ENCODE measurements around the gene SERPINA4. TPM values are rescaled to one million over a fixed set of nuclear protein-coding genes. Genes with fewer than 3 reads are reported as not detected.

The SERPINA4 gene
- total RNA-seq, 1 experiment from 2014 or later: not detected

DNA sequence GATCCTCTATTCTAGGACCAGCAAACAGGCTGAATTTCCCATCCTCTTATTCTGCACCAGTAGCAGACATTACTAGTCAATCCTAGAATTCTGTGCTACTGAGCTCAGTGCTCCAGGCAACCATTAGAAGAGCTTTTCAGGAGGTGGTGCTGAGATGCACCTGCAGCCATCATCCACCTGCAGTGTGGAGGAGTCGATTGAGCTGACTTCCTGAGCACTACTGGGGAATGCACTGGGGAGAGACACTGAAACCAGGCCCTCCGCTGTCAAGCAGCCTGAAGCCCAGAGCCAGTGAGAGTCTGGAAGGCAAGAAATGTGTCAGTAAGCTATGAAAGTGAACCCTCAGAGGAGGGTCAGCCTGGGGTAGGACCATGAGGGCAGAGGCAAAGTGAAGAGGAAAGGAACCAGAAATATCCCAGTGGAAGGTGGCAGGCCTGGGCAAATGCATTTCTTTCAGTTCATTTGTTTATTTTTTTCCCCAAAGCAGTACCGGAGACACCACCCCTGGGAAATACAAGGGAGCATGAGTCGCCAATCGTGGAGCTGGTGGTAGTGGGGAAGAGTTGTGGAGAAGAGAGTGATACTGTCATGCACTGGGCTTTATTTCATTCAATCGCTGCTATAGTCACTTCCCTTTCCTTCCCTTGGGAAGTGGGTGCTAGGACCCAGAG lies 23.0 kb upstream of the SERPINA4 start:
- TF ChIP-seq, protein P1, sequence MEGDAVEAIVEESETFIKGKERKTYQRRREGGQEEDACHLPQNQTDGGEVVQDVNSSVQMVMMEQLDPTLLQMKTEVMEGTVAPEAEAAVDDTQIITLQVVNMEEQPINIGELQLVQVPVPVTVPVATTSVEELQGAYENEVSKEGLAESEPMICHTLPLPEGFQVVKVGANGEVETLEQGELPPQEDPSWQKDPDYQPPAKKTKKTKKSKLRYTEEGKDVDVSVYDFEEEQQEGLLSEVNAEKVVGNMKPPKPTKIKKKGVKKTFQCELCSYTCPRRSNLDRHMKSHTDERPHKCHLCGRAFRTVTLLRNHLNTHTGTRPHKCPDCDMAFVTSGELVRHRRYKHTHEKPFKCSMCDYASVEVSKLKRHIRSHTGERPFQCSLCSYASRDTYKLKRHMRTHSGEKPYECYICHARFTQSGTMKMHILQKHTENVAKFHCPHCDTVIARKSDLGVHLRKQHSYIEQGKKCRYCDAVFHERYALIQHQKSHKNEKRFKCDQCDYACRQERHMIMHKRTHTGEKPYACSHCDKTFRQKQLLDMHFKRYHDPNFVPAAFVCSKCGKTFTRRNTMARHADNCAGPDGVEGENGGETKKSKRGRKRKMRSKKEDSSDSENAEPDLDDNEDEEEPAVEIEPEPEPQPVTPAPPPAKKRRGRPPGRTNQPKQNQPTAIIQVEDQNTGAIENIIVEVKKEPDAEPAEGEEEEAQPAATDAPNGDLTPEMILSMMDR (conservative IDR thresholded peaks at IDR 0.05): no peak

More for the DNA sequence above, 23.0 kb upstream of the SERPINA4 start:
- Histone ChIP-seq H3K4me1 (ENCODE audit: insufficient read depth, low read length) (no peaks in the 10 kb centered on the region), H2AFZ (ENCODE audit: low read length) (no peak overlapping the region), H3K27me3 (ENCODE audit: insufficient read depth, low read length) (no peaks in the 10 kb centered on the region), H2AK5ac (ENCODE audit: insufficient read length, low read length) (no peak overlapping the region), H2BK12ac (ENCODE audit: insufficient read length, low read depth, low read length) (no peak overlapping the region), H3K4ac (ENCODE audit: low read depth, low read length) (no peak overlapping the region), H3K79me1 (ENCODE audit: insufficient read depth, low read depth, low read length, poor library complexity, severe bottlenecking) (no peaks in the 10 kb centered on the region), H4K91ac (ENCODE audit: insufficient read length, low read depth, low read length) (no peak overlapping the region), H3T11ph (ENCODE audit: low read length) (no peak overlapping the region), H4K5ac (ENCODE audit: insufficient read length, low read depth, low read length) (no peak overlapping the region), H4K20me1 (ENCODE audit: control insufficient read depth, insufficient read depth, insufficient read length) (no peaks in the 10 kb centered on the region), H2BK15ac (ENCODE audit: low read depth, low read length) (no peak overlapping the region), H3K79me2 (ENCODE audit: insufficient read depth, low read length) (no peaks in the 10 kb centered on the region), H3K23me2 (ENCODE audit: insufficient read length, low read depth, low read length, poor library complexity, severe bottlenecking) (no peaks in the 10 kb centered on the region), H2BK5ac (ENCODE audit: insufficient read length, low read length) (no peak overlapping the region), H3K4me2 (ENCODE audit: insufficient read depth, insufficient read length, low read length) (no peak overlapping the region), H4K8ac (replicated peaks; ENCODE audit: insufficient read length, low read depth, low read length) (no peak overlapping the region), H3K27ac (ENCODE audit: insufficient read length, low read depth, low read length) (no peak overlapping the region), H3K9me3 (ENCODE audit: control insufficient read depth, low read depth, low read length) (no peaks in the 10 kb centered on the region), H2BK20ac (ENCODE audit: low read depth, low read length, poor library complexity, severe bottlenecking) (no peak overlapping the region), H2BK120ac (ENCODE audit: low read depth, low read length, poor library complexity, severe bottlenecking) (no peak overlapping the region), H3K56ac (ENCODE audit: insufficient read length, low read depth, low read length) (no peak overlapping the region), H3K18ac (ENCODE audit: insufficient read length, low read depth, low read length) (no peak overlapping the region), H3K23ac (ENCODE audit: insufficient read length, low read depth, low read length) (no peak overlapping the region), H3K14ac (ENCODE audit: insufficient read depth, low read length) (no peak overlapping the region), H3K9ac (ENCODE audit: extremely low read depth, insufficient read length, low read length) (no peak overlapping the region)
- Mint-ChIP-seq H3K36me3 (ENCODE audit: insufficient read depth in 1 of 3, low read depth in 3 of 3) (no peaks in the 10 kb centered on the region), H3K27ac (no peak overlapping the region), H3K4me3 (no peak overlapping the region), H3K9me3 (no peaks in the 10 kb centered on the region), H3K27me3 (ENCODE audit: low read depth) (peaks cover 5% of the 10 kb centered on the region; the same call in 1 of the 2 replicates), H3K4me1 (peaks cover 8 to 13% of the 10 kb centered on the region in 2 experiments)
- WGBS (ENCODE audit: extremely low coverage, insufficient read length, low lambda C conversion rate): no CpG with 5 or more reads among the region's 6 CpGs
- DNase-seq: no peak

Data from H9 (cell line).